GM19397 (cell line): ENCODE data around the gene LRRC32.

Source experiments
- ATAC-seq: cut with Tn5 transposase; IDR thresholded peaks from one replicate; pipeline ENCODE4 v1.9.1; 2021; ENCODE audit warnings: mild to moderate bottlenecking, moderate library complexity; ENCODE audit not compliant: unreplicated experiment

The LRRC32 gene

GRCh38 chr11:76670485-76671236 is at the start of gene LRRC32:
LRRC32 (minus strand) TSS chr11:76670747; CDS start chr11:76665954, 4,793 bp downstream.
- no peak for ATAC-seq

GRCh38 chr11:76719686-76720085 is 49.1 kb upstream of the LRRC32 start:
- ATAC-seq, result no peak

- ATAC-seq, result no peak
Observed at GRCh38 chr11:76719281-76719680, 48.7 kb upstream of the LRRC32 start.

- no peak for ATAC-seq
Observed at GRCh38 chr11:76717816-76718215, 47.3 kb upstream of the LRRC32 start.

GRCh38 chr11:76717369-76717768 is 46.8 kb upstream of the LRRC32 start:
- no peak for ATAC-seq

- no peak for ATAC-seq
Observed at GRCh38 chr11:76716268-76716667, 45.7 kb upstream of the LRRC32 start.

- ATAC-seq, result no peak
Observed at GRCh38 chr11:76714493-76714892, 43.9 kb upstream of the LRRC32 start.

GRCh38 chr11:76713499-76713898 is 43.0 kb upstream of the LRRC32 start:
- no peak for ATAC-seq

- ATAC-seq, result no peak
Observed at GRCh38 chr11:76712125-76712524, 41.6 kb upstream of the LRRC32 start.

GRCh38 chr11:76709756-76710155 is 39.2 kb upstream of the LRRC32 start:
- ATAC-seq, result no peak

GRCh38 chr11:76708972-76709660 is 38.6 kb upstream of the LRRC32 start:
- no peak for ATAC-seq

GRCh38 chr11:76707293-76707825 is 36.8 kb upstream of the LRRC32 start:
- ATAC-seq, result no peak

- no peak for ATAC-seq
Observed at GRCh38 chr11:76706667-76707066, 36.1 kb upstream of the LRRC32 start.

- no peak for ATAC-seq
Observed at GRCh38 chr11:76705826-76706225, 35.3 kb upstream of the LRRC32 start.

- no peak for ATAC-seq
Observed at GRCh38 chr11:76704171-76704948, 33.8 kb upstream of the LRRC32 start.

GRCh38 chr11:76703707-76704106 is 33.2 kb upstream of the LRRC32 start:
- no peak for ATAC-seq

- no peak for ATAC-seq
Observed at GRCh38 chr11:76702336-76703128, 32.0 kb upstream of the LRRC32 start.

- no peak for ATAC-seq
Observed at GRCh38 chr11:76701294-76702040, 30.9 kb upstream of the LRRC32 start.

GRCh38 chr11:76700177-76701100 is 29.9 kb upstream of the LRRC32 start:
- no peak for ATAC-seq
